ENCODE data around the gene TRAK1.

TRAK1 gene

GRCh38 chr3:42256135-42256819, 165.1 kb downstream of the TRAK1 start:
- no peaks in the 10 kb centered on the region for H3K9me3 ChIP-seq (ENCODE audit: severe bottlenecking)
- TF ChIP-seq CTCF (IDR thresholded peaks at IDR 0.05; ENCODE audit: low read depth, low read length), result no peak
- H3K4me3 ChIP-seq (ENCODE audit: low read depth, low read length), result no peak overlapping the region
- no peak for DNase-seq
- H3K27ac ChIP-seq, result no peak overlapping the region
- no peaks in the 10 kb centered on the region for H3K36me3 ChIP-seq
- no peaks in the 10 kb centered on the region for H3K27me3 ChIP-seq (ENCODE audit: insufficient read depth, low read depth, severe bottlenecking)

- no peak for TF ChIP-seq CTCF (IDR thresholded peaks at IDR 0.05; ENCODE audit: low read depth, low read length)
- no peak overlapping the region for H3K4me3 ChIP-seq (ENCODE audit: low read depth, low read length)
- no peaks in the 10 kb centered on the region for H3K27me3 ChIP-seq (ENCODE audit: insufficient read depth, low read depth, severe bottlenecking)
- no peaks in the 10 kb centered on the region for H3K36me3 ChIP-seq
- DNase-seq, result no peak
- H3K9me3 ChIP-seq (ENCODE audit: severe bottlenecking), result no peaks in the 10 kb centered on the region
- H3K27ac ChIP-seq, result no peak overlapping the region
Measured at GRCh38 chr3:42257007-42257406, 165.8 kb downstream of the TRAK1 start.

- no peak overlapping the region for H3K27ac ChIP-seq
- no peak overlapping the region for H3K4me3 ChIP-seq (ENCODE audit: low read depth, low read length)
- DNase-seq, result no peak
Measured at GRCh38 chr3:42262525-42262924, 171.4 kb downstream of the TRAK1 start.

GRCh38 chr3:42263354-42264346, 172.5 kb downstream of the TRAK1 start:
- no peak overlapping the region for H3K27ac ChIP-seq
- peaks cover 30% of the 10 kb centered on the region for H3K27me3 ChIP-seq (ENCODE audit: insufficient read depth, low read depth, severe bottlenecking)
- peak; percentile 34 for DNase-seq
- H3K4me3 ChIP-seq (ENCODE audit: low read depth, low read length), result peak overlapping the region; percentile 38
- H3K36me3 ChIP-seq, result no peaks in the 10 kb centered on the region
- no peaks in the 10 kb centered on the region for H3K9me3 ChIP-seq (ENCODE audit: severe bottlenecking)
- peak; percentile 36; the same call in 1 of the 2 replicates for TF ChIP-seq CTCF (IDR thresholded peaks at IDR 0.05; ENCODE audit: low read depth, low read length)

More at GRCh38 chr3:42262525-42262924, 171.4 kb downstream of the TRAK1 start:
- TF ChIP-seq CTCF (IDR thresholded peaks at IDR 0.05; ENCODE audit: low read depth, low read length), result no peak
- Histone ChIP-seq H3K9me3 (ENCODE audit: severe bottlenecking) (no peaks in the 10 kb centered on the region), H3K36me3 (no peaks in the 10 kb centered on the region), H3K27me3 (ENCODE audit: insufficient read depth, low read depth, severe bottlenecking) (peaks cover 30% of the 10 kb centered on the region)

GRCh38 chr3:42264399-42265058, 173.4 kb downstream of the TRAK1 start:
- Histone ChIP-seq H3K36me3 (no peaks in the 10 kb centered on the region), H3K27me3 (ENCODE audit: insufficient read depth, low read depth, severe bottlenecking) (peaks cover 30% of the 10 kb centered on the region), H3K9me3 (ENCODE audit: severe bottlenecking) (no peaks in the 10 kb centered on the region), H3K27ac (no peak overlapping the region), H3K4me3 (ENCODE audit: low read depth, low read length) (no peak overlapping the region)
- peak; percentile 57 for DNase-seq
- no peak for TF ChIP-seq CTCF (IDR thresholded peaks at IDR 0.05; ENCODE audit: low read depth, low read length)
